Dermis microvascular lymphatic vessel endothelial cell (primary cell): ENCODE results near the gene NUFIP1. TPM values are rescaled to one million over a fixed set of nuclear protein-coding genes. Genes with fewer than 3 reads are reported as not detected.
"Not testable (repeated sequence)": the region's sequence is repeated elsewhere in the genome, so short reads cannot be mapped to it uniquely, and the experiment has no call there.

Experiments used
- DNase-seq, 2 donors: peaks; one replicate each; pipeline versions ENCODE4 v3.0.0 to v3.0.0-alpha.2; 2010; ENCODE audit warnings: low read depth in 2 of 2
- total RNA-seq: library from RNA; depleted of rRNA; stranded (reverse); fragments of >200 nt; gene quantifications from 2 replicates; pipeline ENCODE4 v1.2.1, GENCODE V29; 2014

The NUFIP1 gene
- total RNA-seq: 1.4 TPM in 2 replicates

DNA sequence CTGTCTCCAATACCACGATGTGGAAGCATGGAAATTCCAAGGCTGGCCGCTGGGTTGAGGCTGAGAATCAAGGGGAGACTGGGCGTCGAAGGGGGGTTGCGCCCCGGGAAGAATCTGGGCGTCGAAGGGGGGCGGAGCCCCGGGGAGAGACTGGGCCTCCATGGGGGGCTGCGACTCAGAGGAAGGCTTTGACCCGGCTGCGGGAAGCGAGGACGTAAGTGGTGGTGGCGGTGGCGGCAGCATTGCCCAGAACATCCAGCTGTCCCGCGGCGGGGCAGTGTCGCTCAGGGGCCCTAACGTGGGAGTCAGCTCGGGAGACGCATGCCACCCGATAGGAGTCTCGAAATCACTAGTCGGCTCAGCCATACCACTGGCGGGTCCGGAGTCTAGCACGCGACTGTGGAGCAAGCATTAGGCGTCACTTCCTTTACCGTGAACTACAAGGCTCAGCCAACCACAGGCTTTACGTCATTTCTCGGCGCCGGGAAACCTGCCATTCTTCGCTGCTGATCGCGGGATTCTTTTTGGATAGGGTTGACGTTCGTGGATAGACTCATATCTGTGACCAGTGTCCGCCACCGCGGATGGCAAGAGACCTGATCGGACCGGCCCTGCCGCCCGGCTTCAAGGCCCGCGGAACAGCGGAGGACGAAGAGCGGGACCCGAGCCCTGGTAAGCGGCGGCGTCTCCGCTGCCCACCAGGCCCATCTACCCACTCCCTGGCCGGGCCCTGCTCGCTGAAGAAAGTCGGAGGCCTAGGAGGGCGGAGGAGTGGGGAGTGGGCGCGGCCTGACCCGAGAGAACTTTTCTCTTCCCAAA, at the start of gene NUFIP1, which contains the start of gene GPALPP1:
Gene NUFIP1, minus strand, starts transcription at position 401 of the 819 bp plus-strand sequence. Its CDS starts 35 bp downstream, at position 366.
Gene GPALPP1, plus strand, starts transcription at position 468 of the 819 bp plus-strand sequence. Its CDS starts 117 bp downstream, at position 585.
- peak; percentile 93 to 97 for DNase-seq

DNA sequence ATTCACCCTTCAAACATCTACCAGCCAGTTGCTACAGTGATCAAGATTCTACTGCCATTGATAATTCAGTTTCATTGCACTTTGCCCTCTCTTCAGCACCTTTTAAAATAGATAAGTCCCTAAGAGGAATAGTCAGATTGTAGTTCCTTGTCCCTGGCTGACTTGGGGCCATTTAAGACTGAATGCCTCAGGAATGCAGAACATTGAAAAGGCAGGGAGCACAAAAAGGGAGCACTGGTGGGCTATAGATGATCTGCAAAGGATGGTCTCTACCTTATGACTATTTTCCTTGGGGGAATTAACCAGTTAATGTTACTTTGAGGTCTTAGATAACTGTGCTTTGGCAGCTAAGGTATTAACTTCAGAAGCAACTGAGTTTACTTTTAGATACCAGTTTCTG, 46.9 kb upstream of the NUFIP1 start:
- no peak for DNase-seq

DNA sequence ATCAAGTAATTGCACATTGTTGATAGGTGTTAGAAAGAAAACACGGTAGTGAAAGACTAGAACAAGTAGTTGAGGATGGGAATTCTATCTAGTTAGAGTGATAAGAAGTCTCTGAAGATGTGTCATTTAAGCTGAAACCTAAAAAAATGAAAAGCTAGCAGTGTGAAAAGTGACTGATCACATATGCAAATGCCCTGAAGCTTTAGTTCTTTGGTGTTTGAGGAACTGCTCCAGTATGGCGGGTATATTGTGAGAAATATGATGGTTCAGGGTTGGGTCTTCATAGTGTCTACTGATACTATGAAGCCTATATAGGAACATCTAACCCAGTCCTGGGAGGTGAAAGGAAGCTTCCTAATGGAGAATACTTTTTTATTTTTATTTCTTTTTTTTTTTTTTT, 45.1 kb upstream of the NUFIP1 start:
- DNase-seq: no peak

DNA sequence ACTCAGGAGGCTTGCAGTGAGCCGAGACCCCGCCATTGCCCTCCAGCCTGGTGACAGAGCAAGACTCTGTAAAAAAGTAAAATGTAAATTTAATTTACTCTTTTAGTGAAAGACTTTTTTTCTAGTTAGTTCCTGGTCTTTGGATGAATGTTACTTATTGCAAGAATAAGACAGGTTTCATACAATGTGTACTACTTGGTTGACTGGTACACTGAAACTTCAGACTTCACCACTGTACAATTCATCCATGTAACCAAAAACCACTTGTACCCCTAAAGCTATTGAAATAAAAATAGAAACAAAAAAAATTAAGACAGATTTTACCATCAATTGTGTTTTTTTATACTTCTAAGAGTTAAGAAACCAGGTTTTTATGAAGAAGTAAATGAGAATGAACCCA, 35.6 kb upstream of the NUFIP1 start:
- no peak for DNase-seq

DNA sequence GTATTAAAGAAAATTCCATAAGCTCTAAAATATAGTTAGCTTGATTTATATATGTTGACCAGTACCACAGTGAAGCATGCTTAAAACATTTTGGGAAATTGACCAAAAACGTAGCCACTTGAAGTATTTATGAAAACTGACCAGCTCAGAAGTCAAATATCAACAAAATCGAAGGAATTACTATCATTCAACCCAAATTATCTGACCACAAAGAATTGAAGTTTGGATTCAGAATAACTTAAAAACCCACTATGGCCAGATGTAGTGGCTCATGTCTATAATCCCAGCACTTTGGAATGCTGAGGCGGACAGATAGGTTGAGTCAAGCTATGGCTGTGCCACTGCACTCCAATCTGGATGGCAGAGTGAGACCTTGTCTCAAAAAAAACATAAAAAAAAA, 32.0 kb upstream of the NUFIP1 start:
- no peak for DNase-seq

DNA sequence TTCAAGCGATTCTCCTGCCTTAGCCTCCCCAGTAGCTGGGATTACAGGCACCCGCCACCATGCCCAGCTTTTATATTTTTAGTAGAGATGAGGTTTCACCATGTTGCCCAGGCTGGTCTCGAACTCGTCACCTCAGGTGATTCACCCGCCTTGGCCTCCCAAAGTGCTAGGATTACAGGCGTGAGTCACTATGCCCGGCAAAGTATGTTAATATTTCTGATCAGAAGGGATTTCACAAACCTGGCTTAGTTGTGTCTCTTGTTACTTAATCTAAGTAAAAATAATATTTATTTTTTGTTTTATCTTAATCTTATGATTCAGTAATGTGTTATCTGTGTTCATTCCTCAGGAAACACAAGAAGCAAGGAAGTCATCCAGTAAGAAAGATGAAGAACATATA, 30.7 kb upstream of the NUFIP1 start:
- DNase-seq: not testable (repeated sequence)

DNA sequence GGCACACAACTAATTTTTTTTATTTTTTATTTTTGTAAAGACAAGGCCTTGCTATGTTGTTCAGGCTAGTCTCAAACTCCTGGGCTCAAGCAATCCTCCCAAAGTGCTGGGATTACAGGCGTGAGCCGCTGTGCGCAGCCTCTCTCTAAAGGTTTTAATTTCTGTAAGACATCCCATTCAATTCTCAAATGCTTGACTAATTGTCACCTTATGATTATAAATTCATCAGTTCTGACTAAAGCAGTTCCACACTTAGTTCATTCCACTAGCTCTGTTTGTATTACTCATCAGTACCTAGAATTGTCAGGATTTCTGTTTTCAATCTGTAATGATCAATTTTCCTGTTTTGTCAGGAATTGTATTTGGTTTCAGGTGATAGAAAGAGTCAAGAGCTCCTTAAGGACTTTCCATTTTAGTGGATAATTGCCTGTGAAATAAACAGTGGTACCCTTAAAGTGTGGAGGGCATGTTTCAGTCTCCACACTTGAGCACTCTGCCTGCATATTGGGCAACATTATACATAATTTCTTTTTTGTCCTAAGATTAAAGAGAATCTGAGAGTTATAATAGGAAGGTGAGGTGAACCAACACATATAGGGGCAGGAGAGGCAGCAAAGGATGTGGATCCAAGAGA, 27.6 kb upstream of the NUFIP1 start:
- DNase-seq: no peak

DNA sequence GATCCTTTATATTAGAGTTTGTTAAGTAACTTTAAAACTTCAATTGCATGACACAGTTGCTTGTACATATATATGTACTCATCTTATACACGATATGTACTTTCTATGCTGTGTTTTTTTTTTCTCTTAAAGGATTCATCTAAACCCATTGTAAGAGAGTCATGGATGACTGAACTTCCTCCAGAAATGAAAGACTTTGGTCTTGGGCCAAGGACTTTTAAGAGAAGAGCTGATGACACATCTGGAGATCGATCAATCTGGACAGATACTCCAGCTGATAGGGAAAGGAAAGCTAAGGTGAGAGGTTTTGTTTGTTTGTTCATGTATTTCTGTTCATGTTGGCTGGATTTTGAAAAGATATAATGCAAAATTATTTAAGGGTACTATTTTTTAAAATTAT, 26.0 kb upstream of the NUFIP1 start:
- DNase-seq: peak in 1 of 2 donors; percentile 22

DNA sequence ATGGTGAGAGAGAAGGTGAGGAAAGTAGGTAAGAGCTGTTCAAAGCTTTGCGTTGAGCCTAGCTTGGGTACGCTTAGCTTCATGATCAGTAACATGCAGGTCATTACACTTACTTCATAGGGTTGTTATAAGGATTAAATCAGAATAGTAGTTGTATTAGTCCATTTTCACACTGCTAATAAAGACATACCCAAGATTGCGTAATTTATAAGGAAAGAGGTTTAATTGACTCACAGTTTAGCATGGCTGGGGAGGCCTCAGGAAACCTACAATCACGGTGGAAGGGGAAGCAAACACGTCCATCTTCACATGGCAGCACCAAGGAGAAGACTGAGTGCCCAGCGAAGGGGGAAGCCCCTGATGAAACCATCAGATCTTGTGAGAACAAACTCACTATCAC, 21.9 kb upstream of the NUFIP1 start:
- DNase-seq: no peak

DNA sequence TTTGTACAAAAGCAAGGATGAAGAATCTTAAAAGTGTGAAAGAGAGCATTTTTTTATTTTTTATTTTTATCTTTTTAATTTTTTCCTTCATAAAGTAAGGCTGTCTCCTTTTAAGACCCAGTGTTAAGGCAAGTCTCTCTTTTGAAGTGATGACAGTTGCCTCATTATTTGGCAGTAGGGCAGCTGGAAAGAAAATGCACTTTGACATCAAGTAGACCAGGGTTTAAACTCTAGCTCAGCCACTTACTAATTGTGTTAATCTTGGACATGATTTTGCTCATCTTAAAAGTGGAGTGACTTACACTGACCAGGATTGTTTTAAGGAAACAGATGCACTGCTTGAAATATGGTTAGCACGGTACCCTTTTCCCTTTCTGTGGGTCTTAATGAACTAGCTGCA, 18.6 kb upstream of the NUFIP1 start:
- no peak for DNase-seq

DNA sequence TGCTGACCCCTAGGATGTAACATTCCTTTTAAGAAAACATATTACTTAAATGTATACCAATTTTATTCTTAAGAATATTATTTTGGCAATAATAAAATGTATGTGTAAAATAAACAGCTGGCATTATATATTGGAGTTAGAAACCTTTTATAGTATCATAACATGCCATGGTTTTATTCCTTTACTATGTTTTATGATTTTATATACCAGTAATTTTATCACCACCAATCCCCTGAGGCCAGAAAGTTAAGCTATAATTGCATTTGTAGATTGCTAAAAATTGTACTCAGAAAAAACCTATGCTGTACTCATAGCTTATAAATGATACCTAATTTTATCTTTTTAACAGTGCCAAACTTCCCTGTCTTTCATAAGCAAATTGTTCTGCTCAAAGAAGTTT, 18.0 kb upstream of the NUFIP1 start:
- no peak for DNase-seq

DNA sequence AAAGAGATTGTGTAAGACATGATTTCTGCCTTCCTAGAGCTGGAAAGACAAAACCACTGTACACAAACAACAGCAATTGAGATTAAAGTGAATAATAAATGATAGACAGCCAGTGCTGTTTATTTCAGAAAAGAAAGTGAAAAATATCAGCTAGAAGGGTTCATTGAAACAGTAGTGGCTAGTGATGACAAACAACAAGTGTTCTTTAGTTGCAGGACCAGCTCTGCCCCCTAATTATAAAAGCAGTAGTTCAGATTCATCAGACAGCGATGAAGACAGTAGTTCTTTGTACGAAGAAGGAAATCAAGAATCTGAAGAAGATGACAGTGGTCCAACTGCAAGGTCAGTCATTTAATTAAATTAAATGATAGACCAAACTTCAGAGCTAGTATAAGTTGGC, 14.8 kb upstream of the NUFIP1 start:
- DNase-seq: no peak

DNA sequence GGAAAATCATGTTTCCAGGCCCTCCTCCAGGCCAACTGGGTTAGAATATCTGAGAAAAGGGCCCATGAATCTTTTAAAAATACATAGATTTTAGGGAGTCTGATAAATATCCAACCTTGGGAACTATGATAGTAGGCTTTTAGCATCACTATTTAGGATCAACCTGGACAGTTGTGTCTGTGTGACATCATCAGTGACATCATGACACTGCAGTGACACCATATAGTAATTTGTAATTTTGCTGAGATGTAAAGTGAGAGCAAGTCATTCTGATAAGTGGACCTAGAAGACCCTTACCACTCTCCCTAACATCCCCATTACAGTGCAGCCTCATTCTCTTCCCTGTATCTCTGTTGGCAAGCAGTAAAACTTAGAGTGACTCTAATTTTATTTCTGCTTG, 14.1 kb upstream of the NUFIP1 start:
- DNase-seq: no peak

DNA sequence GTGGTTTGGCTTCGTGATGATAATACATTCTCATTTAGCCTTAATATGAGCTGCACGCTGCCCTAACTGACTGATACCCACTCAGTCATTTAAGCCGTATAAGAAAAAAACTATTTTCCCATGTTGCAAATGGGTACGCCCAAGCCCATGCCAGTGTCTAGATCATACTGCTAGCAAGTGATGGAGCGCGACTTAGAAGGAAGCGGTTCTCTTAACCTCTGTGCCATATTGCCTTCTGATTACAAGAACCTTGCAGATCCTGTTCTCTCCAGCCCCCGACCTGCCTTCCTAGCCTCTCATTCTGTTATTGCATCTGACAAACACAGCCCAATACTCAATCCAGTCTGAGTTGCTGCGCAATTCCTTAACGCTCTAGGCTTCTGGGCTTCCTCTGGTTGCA, 670 bp upstream of the NUFIP1 start:
- peak in 1 of 2 donors; percentile 6 for DNase-seq

DNA sequence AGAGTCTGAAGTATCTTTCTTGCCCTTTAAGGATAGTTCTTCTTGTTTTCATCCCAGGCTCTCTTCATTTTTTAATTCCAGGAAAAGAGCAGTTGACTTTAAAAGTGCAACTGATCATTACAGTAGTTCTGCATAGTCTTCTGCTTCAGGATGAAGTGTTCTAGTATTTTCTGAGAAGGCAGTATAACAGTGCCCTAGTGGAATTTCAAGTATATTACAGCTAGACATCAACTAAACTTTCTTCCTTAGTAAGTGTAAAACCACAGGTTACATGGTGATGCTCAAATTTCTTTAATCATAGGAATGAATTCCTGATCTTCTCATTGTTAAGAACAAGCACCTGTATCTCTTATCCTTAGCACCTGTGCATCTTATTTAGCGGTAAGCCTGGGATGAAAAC, 10.9 kb downstream of the NUFIP1 start:
- DNase-seq: no peak

DNA sequence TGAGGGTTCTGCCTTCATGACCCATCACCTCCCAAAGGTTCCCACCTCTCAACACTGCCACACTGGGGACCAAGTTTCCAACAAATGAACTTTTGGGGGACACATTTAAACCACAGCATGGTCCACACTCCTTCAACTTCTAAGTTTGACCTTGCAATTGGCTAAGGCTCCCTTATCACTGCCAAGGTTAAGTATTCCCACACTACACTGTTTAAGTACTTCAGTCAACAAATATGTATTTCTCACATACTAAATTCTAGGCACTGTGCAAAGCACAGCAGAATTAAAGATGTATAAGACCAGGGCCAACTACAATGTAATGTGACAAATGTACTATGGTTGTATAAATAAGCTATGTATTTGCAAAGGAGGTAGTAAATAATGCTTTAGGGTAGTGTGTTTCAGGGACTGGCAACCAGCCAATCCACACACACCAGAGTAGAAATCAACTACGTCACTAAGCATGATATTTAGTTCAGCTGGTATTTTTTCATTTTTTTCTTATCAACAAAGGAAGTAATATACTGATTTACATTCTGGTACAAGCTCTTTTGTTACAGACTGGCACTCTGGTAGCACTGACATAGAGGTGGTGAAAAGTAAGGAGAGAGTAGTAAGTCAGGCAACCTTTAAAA, 12.2 kb downstream of the NUFIP1 start:
- DNase-seq: peak in 1 of 2 donors; percentile 30

DNA sequence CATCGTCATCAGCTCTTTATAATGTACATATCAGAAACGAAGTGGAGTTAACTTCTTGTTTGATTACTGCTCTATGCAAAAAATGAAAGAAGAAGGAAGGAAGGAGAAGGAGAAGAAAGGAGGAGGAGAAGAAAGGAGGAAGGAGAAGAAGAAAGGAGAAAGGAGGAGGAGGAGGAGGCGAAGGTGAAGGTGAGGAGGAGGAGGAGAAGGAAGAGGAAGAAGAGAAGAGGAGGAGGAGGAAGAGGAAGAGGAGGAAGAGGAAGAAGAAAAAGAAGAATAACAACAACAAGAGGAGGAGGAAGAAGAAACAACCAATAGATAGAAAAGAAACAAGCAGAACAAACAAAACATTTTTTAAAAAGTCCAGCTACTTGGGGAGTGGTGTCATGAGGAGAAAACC, 13.1 kb downstream of the NUFIP1 start:
- no peak for DNase-seq

DNA sequence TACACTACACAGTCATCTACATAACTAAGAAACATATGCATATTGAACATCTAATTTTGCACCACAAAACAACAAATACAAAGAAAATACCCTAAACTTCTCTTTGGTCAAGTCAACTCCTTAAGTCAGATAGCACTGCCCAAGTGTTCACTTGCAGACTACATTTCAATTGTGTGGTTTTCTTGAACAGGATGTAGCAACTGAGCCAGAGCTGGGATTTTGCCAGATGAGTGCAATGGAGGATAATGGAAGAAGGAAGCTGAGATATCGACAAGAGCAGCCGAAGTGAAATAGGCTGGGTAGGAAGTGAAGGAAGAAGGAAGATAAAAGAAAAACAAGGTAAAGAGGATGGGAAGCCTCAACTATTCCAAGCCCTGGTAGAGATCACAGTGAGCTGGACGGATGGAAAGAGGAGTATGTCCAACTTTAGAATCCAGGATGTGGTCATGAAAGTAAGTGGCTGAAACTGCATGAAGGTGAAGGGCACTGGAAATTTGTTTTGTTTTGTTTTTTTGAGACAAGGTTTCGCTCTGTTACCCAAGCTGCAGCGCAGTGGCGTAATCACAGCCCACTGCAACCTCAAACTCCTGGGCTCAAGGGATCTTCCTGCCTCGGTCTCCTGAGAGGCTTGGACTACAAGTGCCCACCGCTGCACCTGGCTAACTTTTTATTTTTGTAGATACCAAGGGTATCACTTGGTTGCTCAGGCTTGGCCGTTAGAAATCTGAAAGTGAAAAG, 15.0 kb downstream of the NUFIP1 start:
- peak in 1 of 2 donors; percentile 71 for DNase-seq

DNA sequence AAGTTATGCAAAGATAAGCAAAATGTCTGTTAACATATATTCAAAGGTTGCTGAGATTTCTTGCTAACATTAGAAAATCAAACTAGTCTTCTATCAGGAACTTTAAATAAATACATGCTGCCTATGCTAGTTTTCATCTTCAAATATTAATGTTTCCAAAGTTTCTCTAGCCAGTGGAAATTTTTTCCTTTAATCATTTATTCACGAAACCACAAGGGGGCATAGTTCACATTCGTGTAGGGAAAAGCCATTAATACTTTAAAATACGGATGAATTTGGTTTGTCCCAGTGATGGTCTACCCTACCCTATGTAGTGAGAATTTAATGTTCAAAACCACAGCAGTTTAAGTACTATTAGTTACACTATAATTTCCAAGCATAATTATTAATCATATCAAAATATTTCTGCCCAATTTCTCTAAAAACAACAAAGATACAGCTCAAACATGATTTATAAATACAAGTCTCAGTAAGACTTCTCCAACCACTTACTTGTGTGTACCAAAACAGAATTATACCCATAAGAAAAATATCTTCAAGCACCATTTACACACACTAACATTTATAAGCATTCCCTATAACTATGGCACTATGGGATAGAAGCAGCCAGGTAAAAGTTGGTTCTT, 16.2 kb downstream of the NUFIP1 start:
- peak; percentile 15 to 47 for DNase-seq

DNA sequence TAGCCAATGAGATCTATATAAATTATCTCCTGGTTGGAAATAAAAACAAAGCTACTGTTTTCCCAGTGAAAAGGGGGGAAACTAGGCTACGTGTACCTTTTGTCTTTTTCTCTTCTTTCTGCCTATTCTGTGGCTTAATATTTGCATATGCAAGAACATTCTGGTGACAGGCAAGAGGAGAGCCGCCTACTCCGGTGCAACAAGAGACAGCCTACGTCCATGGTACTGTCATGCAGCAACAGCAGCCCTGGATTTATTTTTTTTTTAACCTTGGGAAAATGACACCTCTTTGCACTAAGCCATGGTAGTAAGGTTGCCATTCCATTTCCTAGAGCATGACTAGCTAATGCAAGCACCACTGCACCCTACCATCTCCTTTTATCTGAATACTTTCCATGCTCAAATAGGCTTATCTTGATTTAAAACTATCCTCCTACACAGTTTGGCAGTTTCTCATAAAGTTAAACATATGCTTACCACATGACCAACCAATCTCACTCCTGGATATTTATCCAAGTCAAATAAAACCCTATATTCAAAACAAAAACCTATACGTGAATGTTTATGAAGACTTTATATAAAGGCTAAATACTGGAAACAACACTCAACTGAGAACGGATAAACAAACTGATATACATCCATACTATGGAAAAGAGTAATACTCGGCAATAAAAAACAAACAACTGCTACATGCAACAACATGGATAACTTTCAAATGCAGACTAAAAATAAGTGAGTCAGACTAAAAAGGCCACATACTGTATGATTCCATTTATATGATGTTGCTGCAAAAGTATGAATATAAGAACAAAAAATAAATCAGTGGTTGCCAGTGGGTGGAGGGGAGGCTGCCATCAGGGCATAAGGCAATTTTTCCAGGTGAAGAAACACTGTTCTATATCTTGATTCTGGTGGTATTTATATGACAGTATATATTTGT, 17.3 kb downstream of the NUFIP1 start:
- no peak for DNase-seq
